ENCODE results near the gene CYS1.
"Not testable (repeated sequence)": the region's sequence is repeated elsewhere in the genome, so short reads cannot be mapped to it uniquely, and the experiment has no call there.

The CYS1 gene

DNA sequence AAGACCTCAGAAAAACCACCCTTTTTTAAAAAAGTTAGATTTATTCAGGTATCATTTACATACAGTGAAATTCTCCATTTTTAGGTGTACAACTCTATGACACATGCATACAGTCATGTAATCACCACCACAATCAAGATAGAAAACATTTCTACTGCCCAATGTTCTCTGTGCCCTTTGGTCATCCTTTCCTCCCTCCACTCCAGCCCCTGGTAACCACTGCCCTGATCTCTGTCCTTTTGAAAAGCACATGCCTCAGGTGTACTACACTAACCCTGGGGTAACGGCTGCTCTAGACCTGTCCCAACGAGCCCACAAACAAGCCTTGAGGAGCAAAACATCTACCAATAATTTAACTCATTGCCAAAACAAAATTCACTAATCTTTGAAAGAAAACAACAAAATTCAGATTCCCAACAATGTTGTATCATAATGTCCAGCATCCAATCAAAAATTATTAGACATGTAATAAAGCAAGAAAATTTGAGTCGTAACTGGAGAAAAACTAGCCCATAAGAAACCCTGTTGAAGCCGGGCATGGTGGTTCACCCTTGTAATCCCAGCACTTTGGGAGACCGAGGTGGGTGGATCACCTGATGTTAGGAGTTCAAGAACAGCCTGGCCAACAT lies 62.8 kb downstream of the CYS1 start:
- Histone ChIP-seq H3K18ac (ENCODE audit: low read length) (no peak overlapping the region), H3K4ac (ENCODE audit: low read depth, low read length) (no peak overlapping the region), H3K4me1 (ENCODE audit: control insufficient read depth, low read depth, low read length) (no peaks in the 10 kb centered on the region), H2BK5ac (ENCODE audit: low read length) (no peak overlapping the region), H3K9ac (ENCODE audit: low read length) (no peak overlapping the region), H3K4me3 (ENCODE audit: low read length) (no peak overlapping the region), H3K56ac (ENCODE audit: low read length) (no peak overlapping the region), H3K27me3 (ENCODE audit: insufficient read depth, low read length, poor library complexity) (no peaks in the 10 kb centered on the region), H4K5ac (ENCODE audit: low read length) (no peak overlapping the region), H2BK15ac (replicated peaks; ENCODE audit: low read depth) (no peak overlapping the region), H4K8ac (ENCODE audit: low read depth, low read length) (no peak overlapping the region), H3K27ac (ENCODE audit: low read depth, low read length) (no peak overlapping the region), H2AK5ac (ENCODE audit: low read length) (no peak overlapping the region), H3K4me2 (ENCODE audit: low read length) (no peak overlapping the region), H3K36me3 (ENCODE audit: control insufficient read depth, insufficient read depth, low read length) (no peaks in the 10 kb centered on the region), H3K23ac (ENCODE audit: low read length) (no peak overlapping the region), H3K79me2 (ENCODE audit: control insufficient read depth, insufficient read depth, low read length) (no peaks in the 10 kb centered on the region), H2BK120ac (ENCODE audit: low read depth, low read length) (no peak overlapping the region), H3K79me1 (ENCODE audit: low read length) (no peaks in the 10 kb centered on the region)
- no peak for DNase-seq
- no CpG with 5 or more reads among the region's 5 CpGs for WGBS (ENCODE audit: extremely low coverage, insufficient coverage, low lambda C conversion rate)

DNA sequence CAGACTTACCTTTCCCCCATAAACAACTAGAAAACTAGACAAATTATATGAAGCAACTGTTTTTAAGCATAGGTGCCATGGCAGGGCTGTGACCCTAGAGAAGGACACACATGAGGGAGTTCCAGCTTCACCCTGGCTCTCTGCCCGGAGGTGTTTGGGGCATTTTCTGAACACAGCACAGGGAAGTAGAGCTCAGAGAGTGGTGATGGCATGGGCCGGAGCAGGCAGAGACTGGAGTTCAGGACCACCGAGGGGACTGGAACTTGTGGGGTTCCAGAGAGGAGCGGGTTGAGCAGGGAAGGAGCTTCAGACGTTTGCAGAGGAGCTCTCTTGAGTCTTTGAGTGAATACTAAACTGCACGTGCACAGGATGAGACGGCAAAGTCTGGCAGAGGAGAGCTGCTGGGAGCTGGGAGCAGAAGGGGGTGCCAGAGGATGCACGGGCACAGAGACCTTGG lies 63.4 kb downstream of the CYS1 start:
- Histone ChIP-seq H3K18ac (ENCODE audit: low read length) (no peak overlapping the region), H3K56ac (ENCODE audit: low read length) (no peak overlapping the region), H3K79me1 (ENCODE audit: low read length) (no peaks in the 10 kb centered on the region), H3K4me2 (ENCODE audit: low read length) (no peak overlapping the region), H3K79me2 (ENCODE audit: control insufficient read depth, insufficient read depth, low read length) (no peaks in the 10 kb centered on the region), H2BK15ac (replicated peaks; ENCODE audit: low read depth) (no peak overlapping the region), H3K4me1 (ENCODE audit: control insufficient read depth, low read depth, low read length) (no peaks in the 10 kb centered on the region), H4K8ac (ENCODE audit: low read depth, low read length) (no peak overlapping the region), H3K27ac (ENCODE audit: low read depth, low read length) (no peak overlapping the region), H3K27me3 (ENCODE audit: insufficient read depth, low read length, poor library complexity) (no peaks in the 10 kb centered on the region), H2BK120ac (ENCODE audit: low read depth, low read length) (no peak overlapping the region), H3K23ac (ENCODE audit: low read length) (no peak overlapping the region), H2BK5ac (ENCODE audit: low read length) (no peak overlapping the region), H3K4me3 (ENCODE audit: low read length) (no peak overlapping the region), H3K4ac (ENCODE audit: low read depth, low read length) (no peak overlapping the region), H4K5ac (ENCODE audit: low read length) (no peak overlapping the region), H3K9ac (ENCODE audit: low read length) (no peak overlapping the region), H2AK5ac (ENCODE audit: low read length) (no peak overlapping the region), H3K36me3 (ENCODE audit: control insufficient read depth, insufficient read depth, low read length) (no peaks in the 10 kb centered on the region)
- DNase-seq = no peak
- no CpG with 5 or more reads among the region's 8 CpGs for WGBS (ENCODE audit: extremely low coverage, insufficient coverage, low lambda C conversion rate)

DNA sequence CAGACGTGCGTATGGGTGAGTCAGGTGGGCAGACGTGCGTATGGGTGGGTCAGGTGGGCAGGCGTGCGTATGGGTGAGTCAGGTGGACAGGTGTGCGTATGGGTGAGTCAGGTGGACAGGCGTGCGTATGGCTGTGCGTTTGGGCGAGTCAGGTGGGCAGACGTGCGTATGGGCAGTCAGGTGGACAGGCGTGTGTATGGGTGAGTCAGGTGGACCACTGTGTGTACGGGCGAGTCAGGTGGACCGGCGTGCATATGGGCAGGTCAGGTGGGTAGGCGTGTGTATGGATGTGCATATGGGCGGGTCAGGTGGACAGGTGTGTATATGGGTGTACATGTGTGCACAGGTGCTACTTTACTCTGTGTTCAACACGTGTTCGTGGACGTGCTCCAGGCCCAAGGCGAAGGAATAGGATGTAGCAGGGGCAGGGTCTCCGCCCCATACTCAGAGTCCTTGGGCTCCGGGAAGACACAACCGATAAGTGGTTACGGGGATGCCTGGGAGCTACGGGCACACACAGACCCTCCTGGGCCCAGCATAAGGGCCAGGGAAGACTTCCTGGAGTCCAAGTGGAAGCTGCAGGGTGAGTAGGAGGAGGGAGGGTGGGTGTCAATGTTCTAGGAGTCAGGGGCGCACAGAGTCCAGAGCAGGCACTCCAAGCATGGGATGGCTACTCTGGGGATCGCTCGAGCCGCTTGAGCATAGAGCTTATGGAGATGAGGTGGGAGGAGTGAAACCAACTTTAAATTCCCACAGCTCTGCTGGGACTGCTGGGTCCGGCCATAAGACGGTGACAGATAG lies 64.0 kb downstream of the CYS1 start:
- H2BK15ac ChIP-seq (replicated peaks; ENCODE audit: low read depth) = no peak overlapping the region
- H3K79me1 ChIP-seq (ENCODE audit: low read length) = no peaks in the 10 kb centered on the region
- no peak overlapping the region for H3K27ac ChIP-seq (ENCODE audit: low read depth, low read length)
- DNase-seq = no peak
- H3K36me3 ChIP-seq (ENCODE audit: control insufficient read depth, insufficient read depth, low read length) = no peaks in the 10 kb centered on the region
- H3K27me3 ChIP-seq (ENCODE audit: insufficient read depth, low read length, poor library complexity) = no peaks in the 10 kb centered on the region
- H2AK5ac ChIP-seq (ENCODE audit: low read length) = no peak overlapping the region
- no peak overlapping the region for H3K9ac ChIP-seq (ENCODE audit: low read length)
- H3K4ac ChIP-seq (ENCODE audit: low read depth, low read length) = no peak overlapping the region
- H4K5ac ChIP-seq (ENCODE audit: low read length) = no peak overlapping the region
- H3K56ac ChIP-seq (ENCODE audit: low read length) = no peak overlapping the region
- H3K4me2 ChIP-seq (ENCODE audit: low read length) = no peak overlapping the region
- H3K4me1 ChIP-seq (ENCODE audit: control insufficient read depth, low read depth, low read length) = no peaks in the 10 kb centered on the region
- H2BK5ac ChIP-seq (ENCODE audit: low read length) = no peak overlapping the region
- no CpG with 5 or more reads among the region's 35 CpGs for WGBS (ENCODE audit: extremely low coverage, insufficient coverage, low lambda C conversion rate)
- H3K18ac ChIP-seq (ENCODE audit: low read length) = no peak overlapping the region
- no peaks in the 10 kb centered on the region for H3K79me2 ChIP-seq (ENCODE audit: control insufficient read depth, insufficient read depth, low read length)
- H2BK120ac ChIP-seq (ENCODE audit: low read depth, low read length) = no peak overlapping the region
- no peak overlapping the region for H3K4me3 ChIP-seq (ENCODE audit: low read length)
- no peak overlapping the region for H3K23ac ChIP-seq (ENCODE audit: low read length)
- no peak overlapping the region for H4K8ac ChIP-seq (ENCODE audit: low read depth, low read length)

- not testable (repeated sequence) for H3K4me3 ChIP-seq (ENCODE audit: low read length); H3K18ac ChIP-seq (ENCODE audit: low read length); DNase-seq
Observed at GRCh38 chr2:10015376-10015989, 64.7 kb downstream of the CYS1 start.

GRCh38 chr2:10014418-10015190 lies 65.6 kb downstream of the CYS1 start:
- Histone ChIP-seq H3K36me3 (ENCODE audit: control insufficient read depth, insufficient read depth, low read length) (no peaks in the 10 kb centered on the region), H3K79me2 (ENCODE audit: control insufficient read depth, insufficient read depth, low read length) (no peaks in the 10 kb centered on the region), H3K4me2 (ENCODE audit: low read length) (no peak overlapping the region), H3K4me1 (ENCODE audit: control insufficient read depth, low read depth, low read length) (no peaks in the 10 kb centered on the region), H3K4ac (ENCODE audit: low read depth, low read length) (no peak overlapping the region), H3K79me1 (ENCODE audit: low read length) (no peaks in the 10 kb centered on the region), H2AK5ac (ENCODE audit: low read length) (no peak overlapping the region), H2BK5ac (ENCODE audit: low read length) (no peak overlapping the region), H2BK120ac (ENCODE audit: low read depth, low read length) (no peak overlapping the region), H3K23ac (ENCODE audit: low read length) (no peak overlapping the region), H3K18ac (ENCODE audit: low read length) (no peak overlapping the region), H4K8ac (ENCODE audit: low read depth, low read length) (no peak overlapping the region), H3K9ac (ENCODE audit: low read length) (no peak overlapping the region), H3K56ac (ENCODE audit: low read length) (no peak overlapping the region), H4K5ac (ENCODE audit: low read length) (no peak overlapping the region), H2BK15ac (replicated peaks; ENCODE audit: low read depth) (no peak overlapping the region), H3K4me3 (ENCODE audit: low read length) (no peak overlapping the region), H3K27me3 (ENCODE audit: insufficient read depth, low read length, poor library complexity) (no peaks in the 10 kb centered on the region), H3K27ac (ENCODE audit: low read depth, low read length) (no peak overlapping the region)
- DNase-seq = no peak
- 100% methylated on average over 1 of the region's 42 CpGs for WGBS (ENCODE audit: extremely low coverage, insufficient coverage, low lambda C conversion rate)

More at GRCh38 chr2:10015376-10015989, 64.7 kb downstream of the CYS1 start:
- H3K4me1 ChIP-seq (ENCODE audit: control insufficient read depth, low read depth, low read length); H3K23ac ChIP-seq (ENCODE audit: low read length); H4K8ac ChIP-seq (ENCODE audit: low read depth, low read length); H2AK5ac ChIP-seq (ENCODE audit: low read length); H3K27me3 ChIP-seq (ENCODE audit: insufficient read depth, low read length, poor library complexity); H3K36me3 ChIP-seq (ENCODE audit: control insufficient read depth, insufficient read depth, low read length); H2BK120ac ChIP-seq (ENCODE audit: low read depth, low read length); H3K79me1 ChIP-seq (ENCODE audit: low read length); H2BK5ac ChIP-seq (ENCODE audit: low read length); H2BK15ac ChIP-seq (replicated peaks; ENCODE audit: low read depth); H3K4ac ChIP-seq (ENCODE audit: low read depth, low read length); H3K79me2 ChIP-seq (ENCODE audit: control insufficient read depth, insufficient read depth, low read length); H3K56ac ChIP-seq (ENCODE audit: low read length); H3K27ac ChIP-seq (ENCODE audit: low read depth, low read length); H4K5ac ChIP-seq (ENCODE audit: low read length); H3K9ac ChIP-seq (ENCODE audit: low read length); H3K4me2 ChIP-seq (ENCODE audit: low read length): not testable (repeated sequence)
- WGBS (ENCODE audit: extremely low coverage, insufficient coverage, low lambda C conversion rate) = no CpG with 5 or more reads among the region's 44 CpGs

Data from mesendoderm (in vitro differentiated cells).